ENCODE data around the gene HNRNPC. TPM values are rescaled to one million over a fixed set of nuclear protein-coding genes. Genes with fewer than 3 reads are reported as not detected.
"Not testable (repeated sequence)": the region's sequence is repeated elsewhere in the genome, so short reads cannot be mapped to it uniquely, and the experiment has no call there.

HNRNPC gene
- total and polyA plus RNA-seq, 8 donors, result 118 to 269 (median 184) TPM

DNA sequence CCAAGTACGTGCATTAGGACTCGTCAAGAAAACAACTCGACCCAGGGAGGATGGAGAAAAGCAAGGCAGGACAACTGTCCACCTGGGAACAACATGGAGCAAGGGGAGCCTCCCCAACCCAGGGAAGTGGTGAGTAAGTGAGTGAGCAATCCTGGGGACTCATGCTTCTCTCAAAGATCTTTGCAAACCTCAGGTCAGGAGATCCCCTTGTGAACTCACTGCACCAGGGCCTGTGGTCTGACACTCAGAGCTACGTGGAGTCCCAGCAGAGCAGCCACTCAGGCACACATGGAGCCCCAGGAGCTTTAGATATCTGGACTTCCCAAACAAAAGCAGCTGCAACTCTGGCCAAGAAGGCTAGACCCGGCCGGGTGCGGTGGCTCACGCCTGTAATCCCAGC, 101.2 kb downstream of the HNRNPC start:
- no peak overlapping the region for H3K4me3 ChIP-seq
- DNase-seq (no peak), ATAC-seq (no peak), FAIRE-seq (no peak)
- H3K27ac ChIP-seq, result no peak overlapping the region
- no peaks in the 10 kb centered on the region for H3K27me3 ChIP-seq
- WGBS, 2 donors, result 73 to 80% methylated on average over 8 of the region's 8 CpGs
- H3K36me3 ChIP-seq, result no peaks in the 10 kb centered on the region
- no peaks in the 10 kb centered on the region for H3K9me3 ChIP-seq
- no peaks in the 10 kb centered on the region for H3K4me1 ChIP-seq
- TF ChIP-seq, protein P1, sequence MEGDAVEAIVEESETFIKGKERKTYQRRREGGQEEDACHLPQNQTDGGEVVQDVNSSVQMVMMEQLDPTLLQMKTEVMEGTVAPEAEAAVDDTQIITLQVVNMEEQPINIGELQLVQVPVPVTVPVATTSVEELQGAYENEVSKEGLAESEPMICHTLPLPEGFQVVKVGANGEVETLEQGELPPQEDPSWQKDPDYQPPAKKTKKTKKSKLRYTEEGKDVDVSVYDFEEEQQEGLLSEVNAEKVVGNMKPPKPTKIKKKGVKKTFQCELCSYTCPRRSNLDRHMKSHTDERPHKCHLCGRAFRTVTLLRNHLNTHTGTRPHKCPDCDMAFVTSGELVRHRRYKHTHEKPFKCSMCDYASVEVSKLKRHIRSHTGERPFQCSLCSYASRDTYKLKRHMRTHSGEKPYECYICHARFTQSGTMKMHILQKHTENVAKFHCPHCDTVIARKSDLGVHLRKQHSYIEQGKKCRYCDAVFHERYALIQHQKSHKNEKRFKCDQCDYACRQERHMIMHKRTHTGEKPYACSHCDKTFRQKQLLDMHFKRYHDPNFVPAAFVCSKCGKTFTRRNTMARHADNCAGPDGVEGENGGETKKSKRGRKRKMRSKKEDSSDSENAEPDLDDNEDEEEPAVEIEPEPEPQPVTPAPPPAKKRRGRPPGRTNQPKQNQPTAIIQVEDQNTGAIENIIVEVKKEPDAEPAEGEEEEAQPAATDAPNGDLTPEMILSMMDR (IDR thresholded peaks at IDR 0.05), result no peak
- intact Hi-C loops (cut with DNase I), result no loop called here

DNA sequence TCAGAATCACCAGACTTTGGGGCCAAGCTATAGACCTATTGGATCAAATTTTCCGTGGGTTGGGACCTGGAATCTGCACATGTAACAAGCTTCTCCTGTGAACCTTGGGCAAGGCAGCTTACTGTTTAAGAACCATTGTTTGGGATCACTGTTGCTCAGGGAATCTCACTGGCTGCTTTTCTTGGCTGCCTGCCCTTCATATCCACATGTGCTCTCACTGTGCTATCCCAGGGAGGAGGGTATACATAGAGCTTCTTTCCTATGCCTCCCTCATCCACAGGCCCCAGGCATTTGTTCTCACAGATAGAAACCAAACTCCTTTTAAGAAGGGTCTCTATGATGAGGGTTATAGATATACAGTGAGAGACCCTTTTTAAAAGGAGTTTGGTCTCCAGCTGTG, 103.6 kb downstream of the HNRNPC start:
- DNase-seq; intact Hi-C loops (cut with DNase I); FAIRE-seq; H3K36me3 ChIP-seq; H3K9me3 ChIP-seq; H3K4me3 ChIP-seq; H3K27ac ChIP-seq; H3K27me3 ChIP-seq; H3K4me1 ChIP-seq: not testable (repeated sequence)
- 25 to 50% methylated on average over 1 of the region's 1 CpG for WGBS, 2 donors
- ATAC-seq, result peak in 1 of 4 donors; percentile 32

DNA sequence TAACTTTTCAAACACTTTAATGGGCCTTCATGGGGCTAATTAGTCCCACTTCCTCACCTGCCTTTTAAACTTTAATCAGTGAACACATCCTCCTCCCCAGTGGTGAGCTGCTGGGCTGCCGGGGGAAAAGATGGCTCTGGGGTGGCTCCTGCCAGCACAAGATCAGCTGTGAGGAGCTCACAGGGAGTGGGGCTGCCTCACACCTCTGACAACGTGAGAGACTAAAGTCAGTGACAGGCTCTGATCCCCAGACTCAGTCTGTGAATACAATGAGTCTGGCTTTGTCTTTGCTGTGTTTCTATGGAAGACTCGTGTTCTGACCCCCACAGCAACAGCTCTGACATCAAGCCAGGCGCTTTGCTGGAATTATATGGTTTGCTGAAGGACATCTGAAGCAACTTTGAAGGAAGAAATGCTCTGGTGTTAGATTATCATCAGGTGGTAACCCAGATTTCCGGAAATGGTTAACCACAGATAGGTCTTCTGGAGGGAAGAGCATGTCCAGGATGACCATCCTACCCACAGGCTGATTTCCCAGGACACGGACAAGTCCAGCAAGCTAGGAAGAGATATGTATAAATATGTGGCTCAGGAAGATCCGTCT, 104.1 kb downstream of the HNRNPC start:
- FAIRE-seq; H3K4me3 ChIP-seq; H3K36me3 ChIP-seq; DNase-seq; ATAC-seq; H3K27me3 ChIP-seq; H3K4me1 ChIP-seq; H3K9me3 ChIP-seq; intact Hi-C loops (cut with DNase I); H3K27ac ChIP-seq: not testable (repeated sequence)
- WGBS, 2 donors, result 57 to 68% methylated on average over 7 of the region's 7 CpGs

DNA sequence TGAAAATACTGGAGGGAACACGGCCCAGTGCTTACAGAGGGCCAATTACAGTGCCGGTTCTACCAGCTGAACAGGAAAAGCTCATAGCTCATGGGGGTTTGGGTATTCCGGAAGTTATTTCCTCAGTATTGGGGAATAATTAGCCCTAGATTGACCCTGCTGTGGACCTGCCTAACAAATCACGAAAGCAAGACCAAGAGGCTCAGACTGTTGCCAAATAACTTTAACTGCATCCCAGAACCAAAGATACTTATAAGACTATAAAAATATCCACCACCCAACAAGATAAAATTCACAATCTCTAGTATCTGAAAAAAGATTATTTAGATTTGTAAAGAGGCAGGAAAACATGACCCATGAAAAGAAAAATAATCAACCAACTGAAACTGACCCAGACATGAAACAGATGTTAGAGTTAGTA, 105.4 kb downstream of the HNRNPC start:
- Histone ChIP-seq H3K4me1 (no peaks in the 10 kb centered on the region), H3K27ac (no peak overlapping the region), H3K9me3 (no peaks in the 10 kb centered on the region), H3K36me3 (no peaks in the 10 kb centered on the region), H3K4me3 (no peak overlapping the region), H3K27me3 (peaks cover 0 to 6% (median 0%) of the 10 kb centered on the region in 4 donors)
- intact Hi-C loops (cut with DNase I), result no loop called here
- ATAC-seq, result no peak
- TF ChIP-seq, protein P1 (IDR thresholded peaks at IDR 0.05), result no peak
- WGBS, 2 donors, result 52 to 60% methylated on average over 4 of the region's 4 CpGs
- no peak for DNase-seq
- no peak for FAIRE-seq

DNA sequence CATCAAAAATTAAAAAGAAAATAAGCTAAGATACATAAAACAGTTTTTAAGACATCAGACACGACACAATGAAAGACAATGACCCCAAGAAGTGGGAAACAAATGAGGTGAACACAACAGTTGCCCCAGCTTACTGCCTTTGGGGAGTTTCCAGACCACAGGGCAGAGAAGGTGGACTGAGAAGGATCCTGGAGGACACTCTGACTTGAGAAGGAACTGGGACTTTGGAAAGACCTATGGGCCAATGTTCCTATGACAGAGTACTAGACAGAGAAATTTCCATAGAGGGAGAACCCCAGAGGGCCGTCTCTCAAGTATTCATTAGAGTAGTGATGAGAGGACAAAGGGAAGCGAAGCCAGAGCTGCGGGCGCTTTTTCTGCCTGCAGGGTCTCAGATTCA, 107.2 kb downstream of the HNRNPC start:
- TF ChIP-seq, protein P1 (IDR thresholded peaks at IDR 0.05), result no peak
- Histone ChIP-seq H3K27me3 (peaks cover 0 to 6% (median 0%) of the 10 kb centered on the region in 4 donors), H3K4me1 (no peaks in the 10 kb centered on the region), H3K36me3 (no peaks in the 10 kb centered on the region), H3K27ac (no peak overlapping the region), H3K4me3 (no peak overlapping the region), H3K9me3 (no peaks in the 10 kb centered on the region)
- intact Hi-C loops (cut with DNase I), result no loop called here
- no peak for ATAC-seq
- FAIRE-seq, result no peak
- WGBS, 2 donors, result 69 to 80% methylated on average over 5 of the region's 5 CpGs
- DNase-seq, result no peak

DNA sequence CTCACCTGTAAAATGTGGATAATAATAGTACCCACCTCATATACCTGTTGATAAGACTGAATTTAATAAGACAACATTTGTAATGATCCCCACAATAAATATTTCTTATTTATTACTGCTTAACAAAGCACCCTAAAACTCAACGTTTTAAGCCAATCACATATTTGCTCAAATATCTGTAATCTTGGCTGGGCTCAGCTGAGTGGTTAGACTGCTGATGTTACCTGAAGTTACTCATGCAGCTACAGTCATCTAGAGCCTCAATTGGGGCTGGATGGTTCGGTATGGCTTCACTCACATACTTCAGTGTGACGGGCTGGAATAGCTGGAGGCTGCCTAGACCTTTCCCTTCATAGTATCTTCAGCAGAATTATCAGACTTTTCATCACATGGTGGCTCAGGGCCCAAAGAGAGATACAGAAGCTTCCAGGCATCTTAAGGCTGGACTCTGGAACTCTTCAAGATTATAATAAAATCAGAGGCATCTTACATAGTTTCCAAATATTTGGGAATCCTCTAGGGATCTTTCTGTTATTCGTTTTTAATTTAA, 109.1 kb downstream of the HNRNPC start:
- FAIRE-seq (no peak), DNase-seq (no peak), ATAC-seq (no peak)
- no peaks in the 10 kb centered on the region for H3K4me1 ChIP-seq
- peaks cover 0 to 6% (median 0%) of the 10 kb centered on the region in 4 donors for H3K27me3 ChIP-seq
- no peaks in the 10 kb centered on the region for H3K36me3 ChIP-seq
- no peak overlapping the region for H3K4me3 ChIP-seq
- 62 to 69% methylated on average over 4 of the region's 4 CpGs for WGBS, 2 donors
- no peak overlapping the region for H3K27ac ChIP-seq
- H3K9me3 ChIP-seq, result no peaks in the 10 kb centered on the region
- TF ChIP-seq, protein P1 (IDR thresholded peaks at IDR 0.05), result no peak
- intact Hi-C loops (cut with DNase I), result no loop called here

Data from pancreas (tissue), 10 donors.